ENCODE results near the gene COL6A3. TPM values are rescaled to one million over a fixed set of nuclear protein-coding genes. Genes with fewer than 3 reads are reported as not detected.

Gene COL6A3
- total RNA-seq, 1 experiment from 2014 or later, result 1.2 TPM

DNA sequence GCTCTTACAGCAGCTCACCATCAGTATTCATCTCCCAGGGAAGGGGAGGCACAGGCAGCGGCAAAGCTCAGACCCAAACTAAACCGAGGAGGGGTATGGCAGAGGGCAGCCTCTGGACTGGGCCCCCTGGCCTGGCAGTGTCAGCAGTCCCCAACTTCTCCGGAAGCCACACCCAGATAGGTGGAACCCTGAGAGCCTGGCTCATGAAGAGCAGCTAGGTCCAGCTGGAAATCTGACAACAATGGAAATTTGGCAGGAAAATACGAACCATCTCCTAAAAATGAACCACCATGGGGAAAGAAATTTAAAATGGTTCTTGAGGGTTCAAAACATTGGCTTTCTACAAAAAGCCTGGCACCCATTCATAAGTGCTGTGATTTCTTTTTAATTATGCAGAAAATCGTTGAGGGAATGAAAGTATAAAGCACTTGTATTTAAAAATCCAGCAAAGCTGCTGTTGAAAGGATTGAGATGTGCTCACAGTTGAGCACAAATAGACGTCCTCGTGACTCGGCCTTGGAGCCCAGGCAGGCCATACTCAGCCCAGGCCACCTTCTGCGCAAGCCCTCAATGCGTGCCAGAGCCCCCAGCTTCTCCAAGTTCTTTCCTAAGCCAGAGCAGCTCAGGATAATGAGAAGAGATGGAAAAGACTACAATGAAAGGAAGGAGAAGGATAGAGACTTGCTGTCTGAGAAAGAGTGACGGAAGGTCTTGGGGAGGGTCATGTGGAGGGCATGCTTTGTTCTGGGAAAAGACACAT, 93.0 kb downstream of the COL6A3 start:
- Histone ChIP-seq H3K27me3 (ENCODE audit: insufficient read depth, low read length) (peaks cover 3% of the 10 kb centered on the region; the same call in 1 of the 2 replicates), H3K9me3 (ENCODE audit: control insufficient read depth in 1 of 2, insufficient read depth in 1 of 2, low read depth in 1 of 2, low read length in 2 of 2) (no peaks in the 10 kb centered on the region), H3K27ac (ENCODE audit: low read depth, low read length) (no peak overlapping the region), H3K4me3 (replicated peaks in 1 of 2; ENCODE audit: low read depth in 1 of 2, low read length in 2 of 2) (no peak overlapping the region), H4K20me1 (ENCODE audit: insufficient read depth) (no peaks in the 10 kb centered on the region), H3K9ac (ENCODE audit: low read length) (no peak overlapping the region), H3K36me3 (ENCODE audit: control insufficient read depth in 1 of 2, insufficient read depth in 2 of 2, low read length in 2 of 2) (no peaks in the 10 kb centered on the region), H3K9me2 (ENCODE audit: insufficient read depth) (no peaks in the 10 kb centered on the region), H2AFZ (ENCODE audit: low read depth, low read length, poor library complexity, severe bottlenecking) (no peak overlapping the region), H3K4me2 (ENCODE audit: low read length) (no peak overlapping the region), H3K4me1 (ENCODE audit: control insufficient read depth in 1 of 2, insufficient read depth in 2 of 2, low read length in 2 of 2) (no peaks in the 10 kb centered on the region), H3K79me2 (ENCODE audit: insufficient read depth, low read length) (no peaks in the 10 kb centered on the region)
- intact Hi-C loops (cut with micrococcal nuclease), result no loop called here
- no peak for ATAC-seq
- POLR2A ChIA-PET, result no interaction called here
- DNase-seq (ENCODE audit: low read depth, low spot score), result no peak
- no peak for TF ChIP-seq POLR2AphosphoS5 (IDR thresholded peaks at IDR 0.05; ENCODE audit: low read depth, low read length)
- no peak for TF ChIP-seq SRF (IDR thresholded peaks at IDR 0.05; ENCODE audit: low read depth)
- TF ChIP-seq SP1 (IDR thresholded peaks at IDR 0.05; ENCODE audit: low read depth), result no peak
- TF ChIP-seq CTCF (IDR thresholded peaks at IDR 0.05 in 2 of 3, conservative IDR thresholded peaks at IDR 0.05 in 1 of 3; ENCODE audit: borderline replicate concordance in 1 of 3, insufficient read depth in 1 of 3, low read depth in 2 of 3, low read length in 2 of 3), result no peak
- no peak for TF ChIP-seq CBX3 (IDR thresholded peaks at IDR 0.05; ENCODE audit: low read depth)
- no peak for TF ChIP-seq EZH2phosphoT487 (IDR thresholded peaks at IDR 0.05; ENCODE audit: borderline replicate concordance)
- TF ChIP-seq TCF7L2 (IDR thresholded peaks at IDR 0.05; ENCODE audit: borderline replicate concordance, extremely low read depth, insufficient read depth, insufficient read length), result no peak
- TF ChIP-seq MAX (IDR thresholded peaks at IDR 0.05), result no peak
- TF ChIP-seq SIN3A (IDR thresholded peaks at IDR 0.05; ENCODE audit: low read depth), result no peak
- no peak for TF ChIP-seq JUND (IDR thresholded peaks at IDR 0.05)
- no peak for TF ChIP-seq ZNF274 (IDR thresholded peaks at IDR 0.05; ENCODE audit: low read depth, low read length)
- TF ChIP-seq ELF1 (IDR thresholded peaks at IDR 0.05; ENCODE audit: borderline replicate concordance, low read depth), result no peak
- TF ChIP-seq YY1 (IDR thresholded peaks at IDR 0.05; ENCODE audit: extremely low read depth, insufficient replicate concordance, low read depth, low read length), result no peak
- no peak for TF ChIP-seq CEBPB (IDR thresholded peaks at IDR 0.05; ENCODE audit: low read depth)
- TF ChIP-seq EZH2 (IDR thresholded peaks at IDR 0.05), result no peak
- TF ChIP-seq REST (IDR thresholded peaks at IDR 0.05; ENCODE audit: low read depth), result no peak
- no TSS peak for BruUV-seq (replicated peaks)
- RAD21 ChIA-PET (ENCODE audit: low non-redundant PET in 1 of 2, low total read pairs in 2 of 2, uncharacterized antibody in 2 of 2, unreplicated experiment in 2 of 2), result no interaction called here
- CTCF ChIA-PET, result interaction anchor here (1.2 to 2.0 kb wide), 2 partner anchors 90 to 156 kb away, joined by 3 to 8 read pairs; no protein-coding TSS in a partner anchor
